ENCODE data around the gene TBL3.
A peak's percentile ranks its signal among the peaks of the same experiment; 100 is the strongest.

TBL3 gene

GRCh38 chr16:2025878-2026460 lies 54.1 kb downstream of the TBL3 start:
- Histone ChIP-seq H3K9ac (peak overlapping the region in 5 of 11 experiments; percentile 4 to 79 (median 5); a peak in 2 of 22 replicates), H3K27me3 (peaks cover 22 to 54% (median 47%) of the 10 kb centered on the region in 11 experiments), H3K4me1 (peaks cover 31 to 77% (median 57%) of the 10 kb centered on the region in 10 experiments), H4K20me1 (peaks cover 0 to 24% (median 14%) of the 10 kb centered on the region in 11 experiments; a peak in 15 of 22 replicates), H3K27ac (no peak overlapping the region), H3K4me3 (peak overlapping the region in 2 of 10 experiments; percentile 72 to 80; a peak in 6 of 20 replicates), H3K4me2 (peak overlapping the region; percentile 96 to 98 (median 97); a peak in 19 of 22 replicates), H3K36me3 (no peaks in the 10 kb centered on the region), H3K9me3 (replicated peaks in 1 of 11) (no peaks in the 10 kb centered on the region)
- TF ChIP-seq Cebpa-rat (IDR thresholded peaks at IDR 0.05) = no peak

GRCh38 chr16:2026461-2027023 lies 54.7 kb downstream of the TBL3 start, which contains the start of gene NHERF2:
Gene NHERF2, plus strand, starts transcription at chr16:2026902. Its CDS starts 104 bp downstream, at chr16:2027006.
- no peak for TF ChIP-seq Cebpa-rat (IDR thresholded peaks at IDR 0.05)
- no peaks in the 10 kb centered on the region for H3K9me3 ChIP-seq (replicated peaks in 1 of 11)
- H3K4me1 ChIP-seq = peaks cover 34 to 83% (median 63%) of the 10 kb centered on the region in 10 experiments
- H3K4me3 ChIP-seq = peak within 1 kb of the TSS; percentile 63 to 80 (median 67)
- peaks cover 17 to 48% (median 42%) of the 10 kb centered on the region in 11 experiments for H3K27me3 ChIP-seq
- peak within 1 kb of the TSS; percentile 96 to 98 (median 97) for H3K4me2 ChIP-seq
- peak within 1 kb of the TSS in 8 of 11 experiments; percentile 10 to 53 (median 40); a peak in 9 of 22 replicates for H3K27ac ChIP-seq
- peaks cover 0 to 24% (median 14%) of the 10 kb centered on the region in 11 experiments; a peak in 15 of 22 replicates for H4K20me1 ChIP-seq
- H3K9ac ChIP-seq = peak within 1 kb of the TSS; percentile 58 to 80 (median 76)
- H3K36me3 ChIP-seq = no peaks in the 10 kb centered on the region

- peak overlapping the region; percentile 58 to 80 (median 76) for H3K9ac ChIP-seq
- H3K27me3 ChIP-seq = peaks cover 15 to 42% (median 37%) of the 10 kb centered on the region in 11 experiments; a peak in 20 of 22 replicates
- peak overlapping the region; percentile 63 to 80 (median 67) for H3K4me3 ChIP-seq
- no peaks in the 10 kb centered on the region for H3K36me3 ChIP-seq
- no peak for TF ChIP-seq Cebpa-rat (IDR thresholded peaks at IDR 0.05)
- peaks cover 0 to 24% (median 14%) of the 10 kb centered on the region in 11 experiments; a peak in 15 of 22 replicates for H4K20me1 ChIP-seq
- peak overlapping the region; percentile 96 to 98 (median 97) for H3K4me2 ChIP-seq
- H3K9me3 ChIP-seq (replicated peaks in 1 of 11) = no peaks in the 10 kb centered on the region
- peaks cover 41 to 90% (median 70%) of the 10 kb centered on the region in 10 experiments for H3K4me1 ChIP-seq
- peak overlapping the region in 8 of 11 experiments; percentile 10 to 53 (median 40); a peak in 9 of 22 replicates for H3K27ac ChIP-seq
These were observed 55.5 kb downstream of the TBL3 start for GRCh38 chr16:2027024-2028010.

GRCh38 chr16:2028146-2028545 lies 56.3 kb downstream of the TBL3 start:
- no peaks in the 10 kb centered on the region for H3K36me3 ChIP-seq
- H4K20me1 ChIP-seq = peaks cover 0 to 24% (median 14%) of the 10 kb centered on the region in 11 experiments; a peak in 15 of 22 replicates
- peak overlapping the region; percentile 96 to 98 (median 97); a peak in 21 of 22 replicates for H3K4me2 ChIP-seq
- peak overlapping the region in 4 of 11 experiments; percentile 20 to 79 (median 72); a peak in 2 of 22 replicates for H3K9ac ChIP-seq
- peaks cover 15 to 42% (median 37%) of the 10 kb centered on the region in 11 experiments; a peak in 20 of 22 replicates for H3K27me3 ChIP-seq
- peak overlapping the region in 5 of 10 experiments; percentile 63 to 80 (median 70); a peak in 6 of 20 replicates for H3K4me3 ChIP-seq
- peaks cover 49 to 91% (median 73%) of the 10 kb centered on the region in 10 experiments for H3K4me1 ChIP-seq
- H3K9me3 ChIP-seq (replicated peaks in 1 of 11) = no peaks in the 10 kb centered on the region
- TF ChIP-seq Cebpa-rat (IDR thresholded peaks at IDR 0.05) = no peak
- no peak overlapping the region for H3K27ac ChIP-seq

GRCh38 chr16:2028620-2029220 lies 56.9 kb downstream of the TBL3 start:
- no peak for TF ChIP-seq Cebpa-rat (IDR thresholded peaks at IDR 0.05)
- no peaks in the 10 kb centered on the region for H3K9me3 ChIP-seq (replicated peaks in 1 of 11)
- H3K9ac ChIP-seq = peak overlapping the region in 2 of 11 experiments; percentile 20 to 76; a peak in 1 of 22 replicates
- peaks cover 51 to 92% (median 74%) of the 10 kb centered on the region in 10 experiments for H3K4me1 ChIP-seq
- H3K36me3 ChIP-seq = no peaks in the 10 kb centered on the region
- H3K27me3 ChIP-seq = peaks cover 15 to 42% (median 37%) of the 10 kb centered on the region in 11 experiments; a peak in 20 of 22 replicates
- H4K20me1 ChIP-seq = peaks cover 0 to 24% (median 14%) of the 10 kb centered on the region in 11 experiments; a peak in 15 of 22 replicates
- H3K27ac ChIP-seq = no peak overlapping the region
- H3K4me3 ChIP-seq = no peak overlapping the region
- H3K4me2 ChIP-seq = peak overlapping the region in 10 of 11 experiments; percentile 96 to 98 (median 96); a peak in 16 of 22 replicates

GRCh38 chr16:2029350-2029749 lies 57.5 kb downstream of the TBL3 start:
- Histone ChIP-seq H3K9me3 (replicated peaks in 1 of 11) (no peaks in the 10 kb centered on the region), H3K4me1 (peaks cover 50 to 92% (median 73%) of the 10 kb centered on the region in 10 experiments), H3K9ac (no peak overlapping the region), H3K36me3 (no peaks in the 10 kb centered on the region), H3K4me2 (peak overlapping the region in 1 of 11 experiments; percentile 96; a peak in 1 of 22 replicates), H4K20me1 (peaks cover 0 to 24% (median 14%) of the 10 kb centered on the region in 11 experiments; a peak in 15 of 22 replicates), H3K27ac (no peak overlapping the region), H3K4me3 (no peak overlapping the region), H3K27me3 (peaks cover 15 to 42% (median 37%) of the 10 kb centered on the region in 11 experiments; a peak in 20 of 22 replicates)
- TF ChIP-seq Cebpa-rat (IDR thresholded peaks at IDR 0.05) = no peak

- H3K4me2 ChIP-seq = peak overlapping the region in 6 of 11 experiments; percentile 7 to 100 (median 98); a peak in 7 of 22 replicates
- H3K27me3 ChIP-seq = peaks cover 15 to 41% (median 36%) of the 10 kb centered on the region in 11 experiments; a peak in 20 of 22 replicates
- H3K27ac ChIP-seq = no peak overlapping the region
- peak overlapping the region in 3 of 11 experiments; percentile 20 to 30 (median 26); a peak in 1 of 22 replicates for H3K9ac ChIP-seq
- H3K36me3 ChIP-seq = no peaks in the 10 kb centered on the region
- H4K20me1 ChIP-seq = peaks cover 0 to 25% (median 14%) of the 10 kb centered on the region in 11 experiments; a peak in 15 of 22 replicates
- TF ChIP-seq Cebpa-rat (IDR thresholded peaks at IDR 0.05) = no peak
- no peak overlapping the region for H3K4me3 ChIP-seq
- H3K4me1 ChIP-seq = peaks cover 55 to 91% (median 77%) of the 10 kb centered on the region in 10 experiments
- H3K9me3 ChIP-seq (replicated peaks in 1 of 11) = no peaks in the 10 kb centered on the region
These were observed 58.2 kb downstream of the TBL3 start for GRCh38 chr16:2030036-2030435.

Data from BLaER1 treated with 17β-estradiol and CSF1 and Interleukin-3, amounts not matched to agents 10 nM and 100 nM (cell line).